ENCODE data around the gene ENOX1.
"Not testable (repeated sequence)": the region's sequence is repeated elsewhere in the genome, so short reads cannot be mapped to it uniquely, and the experiment has no call there.

Gene ENOX1

GRCh38 chr13:43374621-43375020 lies 412.2 kb downstream of the ENOX1 start:
- DNase-seq = no peak

- no peak for DNase-seq
Measured at GRCh38 chr13:43373400-43373799, 413.4 kb downstream of the ENOX1 start.

- DNase-seq = no peak
Measured at GRCh38 chr13:43370842-43371241, 415.9 kb downstream of the ENOX1 start.

GRCh38 chr13:43369319-43369718 lies 417.5 kb downstream of the ENOX1 start:
- DNase-seq = no peak

- no peak for DNase-seq
Measured at GRCh38 chr13:43368003-43368402, 418.8 kb downstream of the ENOX1 start.

- no peak for DNase-seq
Measured at GRCh38 chr13:43365039-43365344, 421.8 kb downstream of the ENOX1 start.

GRCh38 chr13:43364210-43365038 lies 422.3 kb downstream of the ENOX1 start:
- DNase-seq = no peak

- DNase-seq = no peak
Measured at GRCh38 chr13:43363156-43363953, 423.4 kb downstream of the ENOX1 start.

GRCh38 chr13:43362556-43362955 lies 424.2 kb downstream of the ENOX1 start:
- DNase-seq = no peak

GRCh38 chr13:43360892-43361610 lies 425.7 kb downstream of the ENOX1 start:
- no peak for DNase-seq

- no peak for DNase-seq
Measured at GRCh38 chr13:43360171-43360570, 426.6 kb downstream of the ENOX1 start.

GRCh38 chr13:43359536-43359935 lies 427.2 kb downstream of the ENOX1 start:
- DNase-seq = no peak

- DNase-seq = no peak
Measured at GRCh38 chr13:43357564-43357963, 429.2 kb downstream of the ENOX1 start.

- no peak for DNase-seq
Measured at GRCh38 chr13:43356567-43356966, 430.2 kb downstream of the ENOX1 start.

GRCh38 chr13:43355774-43356173 lies 431.0 kb downstream of the ENOX1 start:
- no peak for DNase-seq

- DNase-seq = no peak
Measured at GRCh38 chr13:43354153-43354945, 432.4 kb downstream of the ENOX1 start.

GRCh38 chr13:43353631-43354030 lies 433.1 kb downstream of the ENOX1 start:
- no peak for DNase-seq

GRCh38 chr13:43351612-43352011 lies 435.2 kb downstream of the ENOX1 start:
- not testable (repeated sequence) for DNase-seq

GRCh38 chr13:43348397-43348796 lies 438.4 kb downstream of the ENOX1 start:
- DNase-seq = no peak

- DNase-seq = no peak
Measured at GRCh38 chr13:43347877-43348276, 438.9 kb downstream of the ENOX1 start.

GRCh38 chr13:43346427-43346826 lies 440.3 kb downstream of the ENOX1 start:
- DNase-seq = no peak

GRCh38 chr13:43343645-43344044 lies 443.1 kb downstream of the ENOX1 start:
- no peak for DNase-seq
